Stimulated activated CD4-positive, alpha-beta T cell treated with anti-CD3 and anti-CD28 coated beads, TNF-alpha, amount 100 ng/mL, for 24 hours (primary cell): ENCODE results near the gene TMEM37.

ENCODE experiments used
- DNase-seq, 3 experiments: peaks; one replicate each; pipeline ENCODE4 v3.0.0-alpha.2; 2020; ENCODE audit warnings: low read depth in 3 of 3

Gene TMEM37

GRCh38 chr2:119417908-119418307, 13.7 kb upstream of the TMEM37 start:
- DNase-seq = no peak

- DNase-seq = no peak
Measured at GRCh38 chr2:119419065-119419464, 12.6 kb upstream of the TMEM37 start.

GRCh38 chr2:119419803-119420508, 11.7 kb upstream of the TMEM37 start:
- no peak for DNase-seq

GRCh38 chr2:119421304-119421703, 10.3 kb upstream of the TMEM37 start:
- no peak for DNase-seq

- DNase-seq = no peak
Measured at GRCh38 chr2:119421741-119422140, 9.9 kb upstream of the TMEM37 start.

- DNase-seq = no peak
Measured at GRCh38 chr2:119422360-119423107, 9.1 kb upstream of the TMEM37 start.

- DNase-seq = no peak
Measured at GRCh38 chr2:119423108-119423444, 8.6 kb upstream of the TMEM37 start.

- DNase-seq = no peak
Measured at GRCh38 chr2:119423811-119424210, 7.8 kb upstream of the TMEM37 start.

GRCh38 chr2:119424284-119425118, 7.2 kb upstream of the TMEM37 start:
- no peak for DNase-seq

GRCh38 chr2:119425119-119425405, 6.6 kb upstream of the TMEM37 start:
- no peak for DNase-seq

GRCh38 chr2:119425620-119426395, 5.8 kb upstream of the TMEM37 start:
- DNase-seq = no peak

- no peak for DNase-seq
Measured at GRCh38 chr2:119426396-119426675, 5.3 kb upstream of the TMEM37 start.

GRCh38 chr2:119426801-119427395, 4.8 kb upstream of the TMEM37 start:
- DNase-seq = no peak

- no peak for DNase-seq
Measured at GRCh38 chr2:119427756-119428155, 3.9 kb upstream of the TMEM37 start.

- no peak for DNase-seq
Measured at GRCh38 chr2:119428488-119429224, 3.0 kb upstream of the TMEM37 start.

GRCh38 chr2:119429225-119429981, 2.3 kb upstream of the TMEM37 start:
- no peak for DNase-seq

GRCh38 chr2:119430023-119430498, 1.6 kb upstream of the TMEM37 start:
- DNase-seq = no peak

- DNase-seq = no peak
Measured at GRCh38 chr2:119431976-119432850, 559 bp downstream of the TMEM37 start.

- no peak for DNase-seq
Measured at GRCh38 chr2:119432851-119433522, 1.3 kb downstream of the TMEM37 start.
